Measurements from ENCODE around the gene PRKCH.

- TF ChIP-seq CTCF (IDR thresholded peaks at IDR 0.05) (no peak), POLR2A (IDR thresholded peaks at IDR 0.05) (no peak)
Observed at GRCh38 chr14:61438497-61438859, 117.1 kb downstream of the PRKCH start.
